HCT116 (cell line): ENCODE measurements around the gene SYNDIG1. TPM values are rescaled to one million over a fixed set of nuclear protein-coding genes. Genes with fewer than 3 reads are reported as not detected.

Experiments
- ATAC-seq: fragments of 200-7000 bp; cut with Tn5 transposase; 2 replicates; pipeline ENCODE4 v1.9.1; 2020; ENCODE audit warnings: mild to moderate bottlenecking, moderate library complexity
- BruUV-seq: library from RNA; stranded (reverse); fragments of 400-500 nt; replicated peaks from 2 replicates; lab custom pipeline; 2021; lab: Mats Ljungman, UMichigan
- CTCF ChIA-PET: fragments of 300-600 bp; sonication (Branson Sonifier 250); formaldehyde crosslinking; loops from one replicate; lab custom pipeline; 2021; ENCODE audit warnings: antibody characterized with exemption; lab: Charles Lee
- POLR2A ChIA-PET: fragments of 300-600, 350-600 bp; sonication (Branson Sonifier 250); formaldehyde crosslinking; loops from one replicate; lab custom pipeline; 2021; ENCODE audit warnings: antibody characterized with exemption; lab: Charles Lee
- RAD21 ChIA-PET, 2 experiments: fragments of 300-600 bp; sonication (Branson Sonifier 250); formaldehyde crosslinking; loops; one replicate each; lab custom pipeline; 2023; ENCODE audit warnings: low total read pairs in 2 of 2; ENCODE audit not compliant: uncharacterized antibody in 2 of 2, unreplicated experiment in 2 of 2, low non-redundant PET in 1 of 2; lab: Charles Lee
- DNase-seq: peaks from one replicate; pipeline ENCODE4 v3.0.0-alpha.2; 2010; ENCODE audit warnings: low read depth, low spot score
- H2AFZ ChIP-seq: fragments of 200-600 bp; shearing (Covaris generic), sonication (generic); 2 replicates; pipeline ENCODE4 v1.6.1; 2017; ENCODE audit warnings: low read depth, mixed run types, mixed read lengths, antibody characterized with exemption, low read length; ENCODE audit not compliant: poor library complexity, severe bottlenecking
- H3K27ac ChIP-seq: 2 replicates; pipeline ENCODE4 v1.5.1; 2012; ENCODE audit warnings: low read depth, low read length
- H3K27me3 ChIP-seq: fragments of 200-600 bp; sonication (generic); 2 replicates; pipeline ENCODE4 v1.6.1; 2016; ENCODE audit warnings: mixed run types, low read length, mixed read lengths; ENCODE audit not compliant: insufficient read depth
- H3K36me3 ChIP-seq, 2 experiments: fragments of 200-500 bp in 1 of 2; fragments of 200-600 bp in 1 of 2; sonication (Bioruptor generic) in 1 of 2; sonication (generic) in 1 of 2; 2 replicates each; pipeline versions ENCODE4 v1.5.1 to v1.6.1; 2014 to 2016; ENCODE audit warnings: low read length in 2 of 2, inconsistent platforms in 1 of 2, mixed read lengths in 1 of 2, mixed run types in 1 of 2; ENCODE audit not compliant: insufficient read depth in 2 of 2, control insufficient read depth in 1 of 2
- H3K4me1 ChIP-seq, 2 experiments: fragments of 200-600 bp in 1 of 2; sonication (generic) in 1 of 2; 2 replicates each; pipeline versions ENCODE4 v1.5.1 to v1.6.1; 2012 to 2017; ENCODE audit warnings: low read length in 2 of 2, inconsistent platforms in 1 of 2, mild to moderate bottlenecking in 1 of 2, mixed read lengths in 1 of 2, mixed run types in 1 of 2, moderate library complexity in 1 of 2; ENCODE audit not compliant: insufficient read depth in 2 of 2, control insufficient read depth in 1 of 2
- H3K4me2 ChIP-seq: fragments of 200-600 bp; sonication (generic); 2 replicates; pipeline ENCODE4 v1.6.1; 2017; ENCODE audit warnings: mixed run types, low read length, mixed read lengths
- H3K4me3 ChIP-seq, 2 experiments: fragments of 200-600 bp in 1 of 2; sonication (generic) in 1 of 2; replicated peaks in 1 of 2; 2 replicates each; pipeline ENCODE4 v1.5.1; 2011 to 2016; ENCODE audit warnings: low read length in 2 of 2, control low read depth in 1 of 2, low read depth in 1 of 2, mild to moderate bottlenecking in 1 of 2, mixed read lengths in 1 of 2, mixed run types in 1 of 2
- H3K79me2 ChIP-seq: fragments of 200-600 bp; sonication (generic); 2 replicates; pipeline ENCODE4 v1.6.1; 2017; ENCODE audit warnings: mild to moderate bottlenecking, mixed run types, low read length, moderate library complexity, mixed read lengths; ENCODE audit not compliant: insufficient read depth
- H3K9ac ChIP-seq: fragments of 200-600 bp; sonication (generic); 2 replicates; pipeline ENCODE4 v1.6.1; 2016; ENCODE audit warnings: low read length, mixed read lengths
- H3K9me2 ChIP-seq: fragments of 200-600 bp; sonication (generic), shearing (Covaris generic); 2 replicates; pipeline ENCODE4 v1.6.1; 2017; ENCODE audit warnings: mixed run types, mild to moderate bottlenecking, moderate library complexity; ENCODE audit not compliant: insufficient read depth
- H3K9me3 ChIP-seq, 2 experiments: fragments of 200-500 bp in 1 of 2; fragments of 200-600 bp in 1 of 2; sonication (Bioruptor generic) in 1 of 2; sonication (generic) in 1 of 2; 2 replicates each; pipeline ENCODE4 v1.6.1; 2014 to 2017; ENCODE audit warnings: low read length in 2 of 2, mixed read lengths in 2 of 2, inconsistent platforms in 1 of 2, low read depth in 1 of 2, mild to moderate bottlenecking in 1 of 2, mixed run types in 1 of 2, moderate library complexity in 1 of 2; ENCODE audit not compliant: control insufficient read depth in 1 of 2, insufficient read depth in 1 of 2
- H4K20me1 ChIP-seq: fragments of 200-600 bp; sonication (generic), shearing (Covaris generic); 2 replicates; pipeline ENCODE4 v1.6.1; 2017; ENCODE audit warnings: mixed run types, mild to moderate bottlenecking, moderate library complexity; ENCODE audit not compliant: insufficient read depth
- ATF3 ChIP-seq: IDR thresholded peaks from 2 replicates; pipeline ENCODE4 v1.6.1; 2012
- CBX3 ChIP-seq: IDR thresholded peaks from 2 replicates; pipeline ENCODE4 v1.6.1; 2012; ENCODE audit warnings: low read depth
- CTCF ChIP-seq, 3 experiments: fragments of 200-600 bp in 1 of 3; sonication (generic) in 1 of 3; IDR thresholded peaks in 2 of 3; conservative IDR thresholded peaks in 1 of 3; 2 replicates each; pipeline ENCODE4 v1.5.1; 2012 to 2017; ENCODE audit warnings: low read depth in 2 of 3, low read length in 2 of 3, antibody characterized with exemption in 1 of 3, borderline replicate concordance in 1 of 3, control low read depth in 1 of 3, mild to moderate bottlenecking in 1 of 3, mixed read lengths in 1 of 3, mixed run types in 1 of 3, moderate library complexity in 1 of 3; ENCODE audit not compliant: insufficient read depth in 1 of 3
- EGR1 ChIP-seq: IDR thresholded peaks from 2 replicates; pipeline ENCODE4 v1.6.1; 2012; ENCODE audit warnings: low read depth
- EZH2phosphoT487 ChIP-seq: fragments of 200-600 bp; IDR thresholded peaks from 2 replicates; pipeline ENCODE4 v1.6.1; 2018; ENCODE audit warnings: antibody characterized with exemption, borderline replicate concordance
- JUND ChIP-seq: IDR thresholded peaks from 2 replicates; pipeline ENCODE4 v1.6.1; 2012
- POLR2A ChIP-seq: IDR thresholded peaks from 2 replicates; pipeline ENCODE4 v1.7.0; 2011; ENCODE audit warnings: borderline replicate concordance; ENCODE audit not compliant: insufficient read depth, insufficient read length; ENCODE audit errors: extremely low read depth
- POLR2AphosphoS5 ChIP-seq: IDR thresholded peaks from 2 replicates; pipeline ENCODE4 v1.6.1; 2011; ENCODE audit warnings: mild to moderate bottlenecking, low read depth, low read length, moderate library complexity
- RAD21 ChIP-seq: IDR thresholded peaks from 2 replicates; pipeline ENCODE4 v1.6.1; 2012; ENCODE audit warnings: low read depth, mild to moderate bottlenecking
- REST ChIP-seq: IDR thresholded peaks from 2 replicates; pipeline ENCODE4 v1.6.1; 2012; ENCODE audit warnings: low read depth
- SIN3A ChIP-seq: IDR thresholded peaks from 2 replicates; pipeline ENCODE4 v1.6.1; 2012; ENCODE audit warnings: low read depth
- SP1 ChIP-seq: IDR thresholded peaks from 2 replicates; pipeline ENCODE4 v1.6.1; 2012; ENCODE audit warnings: low read depth
- SRF ChIP-seq: IDR thresholded peaks from 2 replicates; pipeline ENCODE4 v1.6.1; 2012; ENCODE audit warnings: low read depth
- TCF7L2 ChIP-seq: IDR thresholded peaks from 2 replicates; pipeline ENCODE4 v1.7.0; 2011; ENCODE audit warnings: borderline replicate concordance, inconsistent platforms; ENCODE audit not compliant: insufficient read depth, insufficient read length; ENCODE audit errors: extremely low read depth
- YY1 ChIP-seq: IDR thresholded peaks from 2 replicates; pipeline ENCODE4 v1.6.1; 2011; ENCODE audit warnings: low read length, low read depth, moderate library complexity, mild to moderate bottlenecking; ENCODE audit not compliant: insufficient replicate concordance; ENCODE audit errors: extremely low read depth
- ZFX ChIP-seq: fragments of 450-650 bp; IDR thresholded peaks from 2 replicates; pipeline ENCODE4 v1.6.1; 2017
- intact Hi-C: fragments of 100-400 bp; cut with micrococcal nuclease; formaldehyde crosslinking; loops from 2 replicates; pipeline ENCODE4 v1.10.0; 2022
- total RNA-seq: library from RNA; stranded (reverse); gene quantifications from one replicate; pipeline ENCODE4 v1.2.1, GENCODE V29; 2021; ENCODE audit not compliant: unreplicated experiment
- TF ChIP-seq, protein P1 (sequence below): IDR thresholded peaks from 2 replicates; pipeline ENCODE4 v1.6.1; 2012

SYNDIG1 gene
- total RNA-seq, 1 experiment from 2014 or later, result not detected

DNA sequence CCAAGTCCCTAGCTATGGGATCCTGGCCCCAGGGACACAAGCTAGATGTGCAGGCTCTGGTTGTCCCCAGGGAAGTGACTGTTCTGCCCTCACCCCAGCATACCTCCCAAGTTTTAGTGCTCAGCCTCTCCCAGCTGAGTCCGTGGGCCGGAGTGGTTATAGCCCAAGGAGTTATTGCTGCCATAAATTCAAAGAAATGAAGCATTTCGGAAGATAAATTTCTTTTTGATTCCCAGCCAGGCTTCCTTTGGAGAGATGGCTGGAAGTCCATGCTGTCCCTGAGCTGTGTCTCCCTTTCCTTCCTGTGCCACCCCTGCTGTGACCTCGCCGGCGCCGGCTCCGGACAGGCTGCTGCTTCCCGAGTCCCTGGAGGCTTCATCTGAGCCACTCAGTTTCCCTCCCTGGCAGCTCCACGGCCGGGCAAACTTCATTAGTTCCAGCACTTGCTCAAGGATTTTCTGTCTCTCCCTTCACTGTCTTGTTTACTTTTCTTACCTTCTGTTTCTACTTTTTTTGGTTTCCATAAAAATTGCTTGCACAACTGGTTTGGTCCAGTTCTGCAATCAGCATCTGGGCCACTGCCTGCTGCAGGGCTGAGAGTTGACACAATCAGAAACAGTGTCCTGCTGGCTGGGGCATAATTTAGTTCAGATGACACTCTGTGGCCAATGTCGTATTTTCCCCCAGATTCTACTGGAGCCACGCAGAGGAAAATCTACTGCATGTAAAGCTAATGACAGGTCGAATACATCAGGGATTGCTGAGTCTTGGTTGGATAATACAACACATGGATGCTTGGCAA is 225.5 kb downstream of the SYNDIG1 start (continued):
- no peak for TF ChIP-seq SRF
- no peak for TF ChIP-seq JUND
- TF ChIP-seq ZFX, result no peak
- no peak for TF ChIP-seq YY1
- TF ChIP-seq, protein P1, sequence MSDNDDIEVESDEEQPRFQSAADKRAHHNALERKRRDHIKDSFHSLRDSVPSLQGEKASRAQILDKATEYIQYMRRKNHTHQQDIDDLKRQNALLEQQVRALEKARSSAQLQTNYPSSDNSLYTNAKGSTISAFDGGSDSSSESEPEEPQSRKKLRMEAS, result no peak
- no peak for TF ChIP-seq TCF7L2
- TF ChIP-seq SIN3A, result no peak

DNA sequence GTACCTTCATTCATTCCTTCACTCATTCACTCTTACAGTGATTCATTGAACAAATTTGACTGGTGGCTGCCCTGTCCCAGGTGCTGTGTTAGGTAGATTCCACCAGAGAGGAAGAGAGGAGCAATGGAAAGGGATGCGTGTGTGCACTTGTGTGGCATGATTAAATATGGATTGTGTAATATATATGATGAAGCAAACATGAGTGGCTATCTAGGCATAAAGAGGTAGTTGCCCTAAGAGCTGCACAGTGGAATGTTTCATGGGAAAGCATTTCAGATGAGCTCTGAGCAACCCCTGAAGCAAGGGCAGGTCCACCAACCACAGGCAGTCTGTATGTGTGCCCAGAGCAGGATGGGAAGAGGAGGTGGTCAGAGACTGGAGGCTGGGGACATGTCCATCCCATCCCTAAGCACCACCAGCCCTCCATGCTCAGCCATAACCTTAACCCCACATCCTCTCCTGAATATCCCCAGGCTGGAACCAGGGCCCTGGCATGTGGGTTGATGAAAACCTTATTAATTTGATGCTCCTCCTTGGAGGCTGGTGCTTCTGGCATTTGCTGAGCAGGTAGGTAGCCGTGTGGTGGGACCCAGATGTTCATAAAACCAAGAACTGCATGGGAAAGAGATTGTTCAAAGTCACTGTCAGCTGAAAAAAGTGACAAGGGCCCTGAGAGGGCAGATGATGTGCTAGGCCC is 226.2 kb downstream of the SYNDIG1 start:
- Histone ChIP-seq H4K20me1 (no peaks in the 10 kb centered on the region), H3K79me2 (no peaks in the 10 kb centered on the region), H3K9ac (no peak overlapping the region), H3K36me3 (no peaks in the 10 kb centered on the region), H3K27me3 (peaks cover 47% of the 10 kb centered on the region), H3K4me2 (no peak overlapping the region), H2AFZ (no peak overlapping the region), H3K9me3 (no peaks in the 10 kb centered on the region), H3K27ac (no peak overlapping the region), H3K4me3 (no peak overlapping the region), H3K4me1 (no peaks in the 10 kb centered on the region), H3K9me2 (no peaks in the 10 kb centered on the region)
- ChIA-PET CTCF (no interaction called here), POLR2A (no interaction called here), RAD21 (no interaction called here)
- ATAC-seq (no peak), DNase-seq (no peak)
- TF ChIP-seq POLR2A (no peak), YY1 (no peak), CBX3 (no peak), CTCF (IDR thresholded peaks at IDR 0.05 in 2 of 3, conservative IDR thresholded peaks at IDR 0.05 in 1 of 3; ENCODE audit: borderline replicate concordance in 1 of 3, insufficient read depth in 1 of 3, low read depth in 2 of 3, low read length in 2 of 3) (no peak), RAD21 (no peak), EGR1 (no peak), REST (no peak), TCF7L2 (no peak), EZH2phosphoT487 (no peak), ZFX (no peak), SRF (no peak), ATF3 (no peak), SIN3A (no peak), SP1 (no peak), POLR2AphosphoS5 (no peak)
- TF ChIP-seq, protein P1, result no peak
- no TSS peak for BruUV-seq
- intact Hi-C loops, result no loop called here
